DMS53 treated with DMSO at 0.1 percent for 48 hours (cell line): ENCODE results near the gene CPM.
"Not testable (repeated sequence)": the region's sequence is repeated elsewhere in the genome, so short reads cannot be mapped to it uniquely, and the experiment has no call there.

Experiments
- DNase-seq: peaks from one replicate; lab custom pipeline; 2025; ENCODE audit not compliant: unreplicated experiment; lab: John Stamatoyannopoulos, UW

Gene CPM

GRCh38 chr12:68831751-68832503, 101.0 kb downstream of the CPM start:
- DNase-seq, result no peak

GRCh38 chr12:68831272-68831671, 101.7 kb downstream of the CPM start:
- no peak for DNase-seq

GRCh38 chr12:68828672-68829068, 104.3 kb downstream of the CPM start:
- no peak for DNase-seq

- no peak for DNase-seq
Measured at GRCh38 chr12:68827895-68828671, 104.9 kb downstream of the CPM start.

- DNase-seq, result no peak
Measured at GRCh38 chr12:68825569-68826217, 107.3 kb downstream of the CPM start.

GRCh38 chr12:68824597-68825250, 108.2 kb downstream of the CPM start:
- no peak for DNase-seq

GRCh38 chr12:68824131-68824530, 108.8 kb downstream of the CPM start:
- no peak for DNase-seq

- no peak for DNase-seq
Measured at GRCh38 chr12:68823696-68824095, 109.3 kb downstream of the CPM start.

- no peak for DNase-seq
Measured at GRCh38 chr12:68821357-68822188, 111.4 kb downstream of the CPM start.

- not testable (repeated sequence) for DNase-seq
Measured at GRCh38 chr12:68819481-68819880, 113.5 kb downstream of the CPM start.

- no peak for DNase-seq
Measured at GRCh38 chr12:68815928-68816800, 116.8 kb downstream of the CPM start.

GRCh38 chr12:68815232-68815927, 117.6 kb downstream of the CPM start:
- DNase-seq, result no peak

- DNase-seq, result no peak
Measured at GRCh38 chr12:68814490-68815231, 118.3 kb downstream of the CPM start.

- DNase-seq, result no peak
Measured at GRCh38 chr12:68813242-68813593, 119.8 kb downstream of the CPM start.

GRCh38 chr12:68812553-68813241, 120.3 kb downstream of the CPM start:
- DNase-seq, result no peak

GRCh38 chr12:68811573-68811972, 121.4 kb downstream of the CPM start:
- not testable (repeated sequence) for DNase-seq

- not testable (repeated sequence) for DNase-seq
Measured at GRCh38 chr12:68810027-68810389, 123.0 kb downstream of the CPM start.
